Sigmoid colon (tissue), 4 donors: ENCODE results near the gene ZNF746.

Experiments used
- EP300 ChIP-seq, 4 donors: sonication (generic); formaldehyde crosslinking; IDR thresholded peaks; one replicate each; pipeline ENCODE4 v1.6.1; 2017; ENCODE audit warnings: antibody characterized with exemption in 4 of 4
- POLR2A ChIP-seq, 2 donors: fragments of 450-650 bp; IDR thresholded peaks; one replicate each; pipeline ENCODE4 v1.6.1; 2016; ENCODE audit warnings: antibody characterized with exemption in 2 of 2, mild to moderate bottlenecking in 2 of 2, moderate library complexity in 2 of 2
- POLR2AphosphoS5 ChIP-seq, 4 donors: sonication (generic); formaldehyde crosslinking; IDR thresholded peaks; one replicate each; pipeline ENCODE4 v1.6.1; 2017; ENCODE audit warnings: antibody characterized with exemption in 4 of 4
- TF ChIP-seq, protein P1 (sequence below), 4 experiments: fragments of 450-650 bp in 3 of 4; fragments of 200-600 bp in 1 of 4; IDR thresholded peaks; one replicate each; pipeline ENCODE4 v1.5.1; 2016 to 2019; ENCODE audit warnings: antibody characterized with exemption in 4 of 4, mild to moderate bottlenecking in 3 of 4, moderate library complexity in 2 of 4

DNA sequence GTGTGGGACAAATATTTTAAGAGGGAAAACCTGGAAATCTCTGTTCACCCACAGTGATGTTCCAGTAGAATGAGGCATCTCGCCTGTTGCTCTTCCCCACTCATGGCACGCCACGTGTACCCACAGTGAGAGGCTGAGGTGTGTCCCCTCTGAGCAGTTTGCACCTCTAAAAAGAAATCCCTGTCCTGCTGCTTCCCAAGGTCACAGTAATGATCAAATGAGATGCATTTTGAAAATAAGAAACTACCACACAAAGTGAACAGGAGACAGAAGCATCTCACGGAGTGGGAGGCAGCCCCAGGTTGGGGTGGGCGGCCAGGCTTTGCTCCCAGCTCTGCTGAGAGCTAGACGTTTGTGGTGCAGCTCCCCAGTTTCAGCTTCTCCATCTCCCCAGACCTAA, 24.4 kb downstream of the ZNF746 start:
- TF ChIP-seq POLR2AphosphoS5 (IDR thresholded peaks at IDR 0.05), result no peak
- TF ChIP-seq, protein P1, sequence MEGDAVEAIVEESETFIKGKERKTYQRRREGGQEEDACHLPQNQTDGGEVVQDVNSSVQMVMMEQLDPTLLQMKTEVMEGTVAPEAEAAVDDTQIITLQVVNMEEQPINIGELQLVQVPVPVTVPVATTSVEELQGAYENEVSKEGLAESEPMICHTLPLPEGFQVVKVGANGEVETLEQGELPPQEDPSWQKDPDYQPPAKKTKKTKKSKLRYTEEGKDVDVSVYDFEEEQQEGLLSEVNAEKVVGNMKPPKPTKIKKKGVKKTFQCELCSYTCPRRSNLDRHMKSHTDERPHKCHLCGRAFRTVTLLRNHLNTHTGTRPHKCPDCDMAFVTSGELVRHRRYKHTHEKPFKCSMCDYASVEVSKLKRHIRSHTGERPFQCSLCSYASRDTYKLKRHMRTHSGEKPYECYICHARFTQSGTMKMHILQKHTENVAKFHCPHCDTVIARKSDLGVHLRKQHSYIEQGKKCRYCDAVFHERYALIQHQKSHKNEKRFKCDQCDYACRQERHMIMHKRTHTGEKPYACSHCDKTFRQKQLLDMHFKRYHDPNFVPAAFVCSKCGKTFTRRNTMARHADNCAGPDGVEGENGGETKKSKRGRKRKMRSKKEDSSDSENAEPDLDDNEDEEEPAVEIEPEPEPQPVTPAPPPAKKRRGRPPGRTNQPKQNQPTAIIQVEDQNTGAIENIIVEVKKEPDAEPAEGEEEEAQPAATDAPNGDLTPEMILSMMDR (IDR thresholded peaks at IDR 0.05), result no peak
- no peak for TF ChIP-seq EP300 (IDR thresholded peaks at IDR 0.05)
- no peak for TF ChIP-seq POLR2A (IDR thresholded peaks at IDR 0.05)
